Thyroid gland (tissue), 4 donors: ENCODE measurements around the gene SPRED2.

Experiments used
- POLR2A ChIP-seq, 2 donors: fragments of 450-650 bp; IDR thresholded peaks; one replicate each; pipeline ENCODE4 v1.6.1; 2017; ENCODE audit warnings: antibody characterized with exemption in 2 of 2, mild to moderate bottlenecking in 2 of 2, moderate library complexity in 1 of 2
- TF ChIP-seq, protein P1 (sequence below), 6 experiments: fragments of 200-600 bp in 3 of 6; fragments of 450-650 bp in 3 of 6; sonication (generic) in 3 of 6; IDR thresholded peaks; one replicate each; pipeline ENCODE4 v1.5.1; 2016 to 2019; ENCODE audit warnings: antibody characterized with exemption in 6 of 6, mild to moderate bottlenecking in 2 of 6, inconsistent platforms in 1 of 6, moderate library complexity in 1 of 6

DNA sequence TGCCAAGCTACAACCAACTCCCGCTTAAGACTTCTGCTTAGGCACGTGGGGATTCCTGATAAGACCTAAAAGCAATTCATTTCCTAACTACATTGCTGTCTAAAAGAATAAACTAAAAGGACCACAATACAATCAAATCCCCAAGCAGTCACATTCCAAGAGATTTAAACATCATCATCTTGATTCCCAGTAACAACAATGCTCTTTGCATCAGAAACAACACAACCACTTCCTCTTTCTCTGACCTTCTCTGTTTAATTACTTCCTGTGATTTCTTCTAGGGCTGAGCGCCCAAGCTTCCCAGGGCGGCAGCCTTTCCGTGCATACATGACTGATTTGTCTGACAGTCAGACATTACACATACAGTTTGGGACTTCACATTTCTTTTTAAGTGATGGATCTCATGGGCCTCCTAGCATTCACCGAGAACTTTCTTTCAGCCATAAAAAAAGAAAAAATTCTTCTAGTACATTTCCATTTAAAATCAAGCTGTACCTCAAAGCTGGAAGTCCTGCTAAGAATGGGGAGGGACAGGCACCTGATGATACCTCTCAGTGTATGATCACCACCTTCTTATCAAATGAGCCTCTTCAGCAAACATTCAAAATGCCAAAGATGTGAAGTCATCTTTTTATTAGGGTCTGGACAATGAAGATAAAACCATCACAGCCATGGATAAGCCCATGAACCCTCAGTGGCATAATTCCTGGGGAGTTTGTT is 11.5 kb downstream of the SPRED2 start:
- TF ChIP-seq, protein P1, sequence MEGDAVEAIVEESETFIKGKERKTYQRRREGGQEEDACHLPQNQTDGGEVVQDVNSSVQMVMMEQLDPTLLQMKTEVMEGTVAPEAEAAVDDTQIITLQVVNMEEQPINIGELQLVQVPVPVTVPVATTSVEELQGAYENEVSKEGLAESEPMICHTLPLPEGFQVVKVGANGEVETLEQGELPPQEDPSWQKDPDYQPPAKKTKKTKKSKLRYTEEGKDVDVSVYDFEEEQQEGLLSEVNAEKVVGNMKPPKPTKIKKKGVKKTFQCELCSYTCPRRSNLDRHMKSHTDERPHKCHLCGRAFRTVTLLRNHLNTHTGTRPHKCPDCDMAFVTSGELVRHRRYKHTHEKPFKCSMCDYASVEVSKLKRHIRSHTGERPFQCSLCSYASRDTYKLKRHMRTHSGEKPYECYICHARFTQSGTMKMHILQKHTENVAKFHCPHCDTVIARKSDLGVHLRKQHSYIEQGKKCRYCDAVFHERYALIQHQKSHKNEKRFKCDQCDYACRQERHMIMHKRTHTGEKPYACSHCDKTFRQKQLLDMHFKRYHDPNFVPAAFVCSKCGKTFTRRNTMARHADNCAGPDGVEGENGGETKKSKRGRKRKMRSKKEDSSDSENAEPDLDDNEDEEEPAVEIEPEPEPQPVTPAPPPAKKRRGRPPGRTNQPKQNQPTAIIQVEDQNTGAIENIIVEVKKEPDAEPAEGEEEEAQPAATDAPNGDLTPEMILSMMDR (IDR thresholded peaks at IDR 0.05), result no peak
- no peak for TF ChIP-seq POLR2A (IDR thresholded peaks at IDR 0.05)
